ENCODE results near the gene CHKB. TPM values are rescaled to one million over a fixed set of nuclear protein-coding genes. Genes with fewer than 3 reads are reported as not detected.

Gene CHKB
- total RNA-seq, 1 experiment from 2014 or later: 42.1 TPM

- Histone ChIP-seq H3K27me3 (ENCODE audit: control insufficient read depth, insufficient read depth, low read length) (peaks cover 5% of the 10 kb centered on the region), H3K4me3 (ENCODE audit: insufficient read depth, low read depth, low read length) (no peak overlapping the region), H3K36me3 (replicated peaks; ENCODE audit: control insufficient read depth, insufficient read depth, low read length) (no peaks in the 10 kb centered on the region)
- no peak for DNase-seq
Observed at GRCh38 chr22:50587407-50587806, 4.8 kb upstream of the CHKB start.

DNA sequence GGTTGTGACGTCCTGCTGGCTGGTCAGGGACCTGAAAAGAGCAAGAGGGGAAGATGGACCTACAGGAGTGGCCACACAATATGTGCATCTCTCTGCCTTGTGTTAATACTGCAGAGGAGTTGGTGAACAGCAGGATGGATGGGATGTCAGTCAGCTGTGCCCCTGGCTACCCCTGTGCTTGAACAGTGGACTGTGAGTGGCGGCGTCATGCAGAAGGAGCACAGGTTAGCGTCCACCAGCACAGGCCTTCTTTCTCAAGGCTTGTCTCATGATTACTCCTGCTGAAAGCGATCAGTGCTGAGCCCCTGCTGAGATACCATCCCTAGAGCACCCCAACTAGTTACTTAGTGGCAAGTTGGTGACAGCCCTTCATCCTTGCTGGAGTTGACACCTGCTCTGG, 3.8 kb upstream of the CHKB start:
- no peak for DNase-seq
- no peak overlapping the region for H3K4me3 ChIP-seq (ENCODE audit: insufficient read depth, low read depth, low read length)

DNA sequence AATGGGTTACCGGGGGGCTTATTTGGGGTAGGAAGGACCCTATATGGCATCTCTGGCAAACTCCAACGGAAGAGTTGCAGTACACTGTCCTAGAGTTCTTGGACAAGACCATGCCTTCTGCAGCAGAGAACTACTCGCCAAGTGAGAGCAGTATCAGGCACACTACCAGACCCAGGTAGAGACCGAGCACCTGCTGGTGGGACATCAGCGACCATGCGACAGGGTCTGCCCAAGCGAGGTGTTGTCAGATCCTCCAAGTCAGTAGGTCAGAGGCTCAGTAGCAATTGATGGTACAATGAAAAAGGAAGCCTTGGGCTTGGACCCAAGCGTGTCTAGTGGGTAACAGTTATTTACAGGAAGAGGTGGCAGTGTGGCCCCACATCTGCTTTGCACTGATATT, 3.1 kb upstream of the CHKB start:
- Histone ChIP-seq H3K4me3 (ENCODE audit: insufficient read depth, low read depth, low read length) (no peak overlapping the region), H3K36me3 (replicated peaks; ENCODE audit: control insufficient read depth, insufficient read depth, low read length) (no peaks in the 10 kb centered on the region), H3K27me3 (ENCODE audit: control insufficient read depth, insufficient read depth, low read length) (peaks cover 5% of the 10 kb centered on the region)
- no peak for DNase-seq

More for the DNA sequence above, 3.8 kb upstream of the CHKB start:
- H3K36me3 ChIP-seq (replicated peaks; ENCODE audit: control insufficient read depth, insufficient read depth, low read length): no peaks in the 10 kb centered on the region
- H3K27me3 ChIP-seq (ENCODE audit: control insufficient read depth, insufficient read depth, low read length): peaks cover 5% of the 10 kb centered on the region

- no peak for DNase-seq
- Histone ChIP-seq H3K27me3 (ENCODE audit: control insufficient read depth, insufficient read depth, low read length) (peaks cover 5% of the 10 kb centered on the region), H3K36me3 (replicated peaks; ENCODE audit: control insufficient read depth, insufficient read depth, low read length) (peaks cover 3% of the 10 kb centered on the region; the same call in 1 of the 2 replicates), H3K4me3 (ENCODE audit: insufficient read depth, low read depth, low read length) (no peak overlapping the region)
Observed at GRCh38 chr22:50585238-50585637, 2.6 kb upstream of the CHKB start.

DNA sequence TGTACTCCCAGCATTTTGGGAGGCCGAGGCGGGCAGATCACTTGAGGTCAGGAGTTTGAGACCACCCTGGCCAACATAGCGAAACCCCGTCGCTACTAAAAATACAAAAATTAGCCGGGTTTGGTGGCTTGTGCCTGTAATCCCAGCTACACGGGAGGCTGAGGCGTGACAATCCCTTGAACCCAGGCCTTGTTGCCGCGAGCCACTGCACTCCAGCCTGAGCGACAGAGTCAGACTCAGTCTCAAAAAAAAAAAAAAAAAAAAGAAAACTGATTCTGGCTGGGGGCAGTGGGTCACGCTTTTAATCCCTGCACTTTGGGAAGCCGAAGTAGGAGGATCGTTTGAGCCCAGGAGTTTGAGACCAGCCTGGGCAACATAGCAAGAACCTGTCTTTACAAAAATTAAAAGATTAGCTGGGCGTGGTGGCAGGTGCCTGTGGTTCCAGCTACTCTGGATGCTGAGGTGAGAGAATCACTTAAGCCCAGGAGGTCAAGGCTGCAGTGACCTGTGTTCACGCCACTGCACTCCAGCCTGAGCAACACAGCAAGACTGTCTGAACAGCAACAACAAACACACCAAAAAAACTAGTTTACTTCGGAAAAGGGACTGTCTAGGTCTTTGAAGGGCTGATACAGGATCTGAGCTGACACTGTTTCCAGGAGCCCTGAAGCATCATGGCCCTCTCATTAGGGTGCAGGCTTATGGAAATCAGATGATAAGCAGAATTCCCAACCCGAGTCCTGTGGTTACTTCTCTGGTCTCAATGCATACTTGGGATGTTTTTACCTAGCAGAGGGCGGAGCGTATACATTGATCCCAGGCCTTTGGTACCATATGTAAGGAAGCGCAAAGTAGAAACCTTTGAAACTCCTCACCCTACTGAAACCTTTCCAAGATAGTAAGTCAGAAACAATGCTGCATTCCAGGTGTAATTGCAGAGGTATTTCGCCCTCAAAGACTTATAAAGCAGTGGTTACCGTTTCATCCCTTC, 1.8 kb upstream of the CHKB start:
- peaks cover 5% of the 10 kb centered on the region for H3K27me3 ChIP-seq (ENCODE audit: control insufficient read depth, insufficient read depth, low read length)
- H3K36me3 ChIP-seq (replicated peaks; ENCODE audit: control insufficient read depth, insufficient read depth, low read length): peaks cover 4% of the 10 kb centered on the region; the same call in 1 of the 2 replicates
- no peak overlapping the region for H3K4me3 ChIP-seq (ENCODE audit: insufficient read depth, low read depth, low read length)
- DNase-seq: no peak

DNA sequence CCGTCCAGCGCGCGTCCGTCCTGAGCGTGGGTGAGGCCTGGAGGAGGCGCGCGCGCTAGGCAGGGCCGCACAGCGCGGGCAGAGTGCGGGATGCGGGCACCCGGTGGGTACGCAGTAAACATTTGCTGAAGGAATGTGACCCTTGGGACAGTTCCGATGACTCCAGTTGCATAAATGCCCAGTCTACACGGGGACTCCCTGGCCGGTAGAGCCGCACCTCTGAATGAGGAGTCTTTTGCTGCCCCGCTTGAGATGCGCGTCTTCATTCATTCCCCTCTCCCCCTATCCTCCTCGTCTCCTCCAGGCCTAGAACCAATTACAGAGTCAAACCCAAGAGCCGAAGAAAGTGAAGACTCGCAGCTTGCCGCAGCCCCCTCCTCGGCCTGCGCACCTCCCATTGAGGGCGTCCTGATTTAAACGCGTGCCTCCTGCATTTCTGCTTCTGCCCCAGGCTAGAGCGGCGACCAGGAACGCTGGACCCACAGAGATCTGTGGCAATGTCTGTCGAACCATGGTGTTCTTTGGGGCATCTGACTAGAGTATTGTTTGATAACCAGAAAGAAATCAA, 729 bp upstream of the CHKB start:
- Histone ChIP-seq H3K36me3 (replicated peaks; ENCODE audit: control insufficient read depth, insufficient read depth, low read length) (peaks cover 4% of the 10 kb centered on the region), H3K4me3 (ENCODE audit: insufficient read depth, low read depth, low read length) (peak overlapping the region; percentile 93), H3K27me3 (ENCODE audit: control insufficient read depth, insufficient read depth, low read length) (peaks cover 5% of the 10 kb centered on the region)
- peak; percentile 79 for DNase-seq

DNA sequence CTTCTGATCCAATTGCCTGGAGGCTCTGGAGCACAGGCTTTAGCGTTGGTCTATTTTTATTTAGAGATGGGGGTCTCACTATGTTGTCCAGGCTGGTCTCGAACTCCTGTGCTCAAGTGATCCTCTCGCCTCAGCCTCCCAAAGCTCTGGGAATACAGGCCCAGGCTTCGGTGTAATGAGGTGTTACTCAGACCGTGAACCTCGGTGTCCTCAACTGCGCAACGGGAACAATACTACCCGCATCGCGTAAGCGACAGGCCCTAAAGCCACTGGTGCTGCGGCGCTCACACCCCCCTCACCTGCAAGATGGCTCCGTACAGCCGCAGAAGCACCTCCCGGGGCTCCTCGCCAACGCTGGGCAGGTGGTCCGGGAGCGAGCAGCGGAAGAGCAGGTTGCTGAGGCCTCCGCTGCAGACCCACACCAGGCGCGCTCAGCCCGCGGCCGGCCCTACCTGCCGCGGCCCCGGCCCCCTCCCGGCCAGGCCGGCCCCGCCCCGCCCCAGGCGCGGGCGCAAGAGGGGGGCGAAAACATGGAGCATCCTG, 628 bp downstream of the CHKB start:
- DNase-seq: no peak
- Histone ChIP-seq H3K27me3 (ENCODE audit: control insufficient read depth, insufficient read depth, low read length) (peaks cover 5% of the 10 kb centered on the region), H3K36me3 (replicated peaks; ENCODE audit: control insufficient read depth, insufficient read depth, low read length) (peaks cover 4% of the 10 kb centered on the region), H3K4me3 (ENCODE audit: insufficient read depth, low read depth, low read length) (peak overlapping the region; percentile 93)

DNA sequence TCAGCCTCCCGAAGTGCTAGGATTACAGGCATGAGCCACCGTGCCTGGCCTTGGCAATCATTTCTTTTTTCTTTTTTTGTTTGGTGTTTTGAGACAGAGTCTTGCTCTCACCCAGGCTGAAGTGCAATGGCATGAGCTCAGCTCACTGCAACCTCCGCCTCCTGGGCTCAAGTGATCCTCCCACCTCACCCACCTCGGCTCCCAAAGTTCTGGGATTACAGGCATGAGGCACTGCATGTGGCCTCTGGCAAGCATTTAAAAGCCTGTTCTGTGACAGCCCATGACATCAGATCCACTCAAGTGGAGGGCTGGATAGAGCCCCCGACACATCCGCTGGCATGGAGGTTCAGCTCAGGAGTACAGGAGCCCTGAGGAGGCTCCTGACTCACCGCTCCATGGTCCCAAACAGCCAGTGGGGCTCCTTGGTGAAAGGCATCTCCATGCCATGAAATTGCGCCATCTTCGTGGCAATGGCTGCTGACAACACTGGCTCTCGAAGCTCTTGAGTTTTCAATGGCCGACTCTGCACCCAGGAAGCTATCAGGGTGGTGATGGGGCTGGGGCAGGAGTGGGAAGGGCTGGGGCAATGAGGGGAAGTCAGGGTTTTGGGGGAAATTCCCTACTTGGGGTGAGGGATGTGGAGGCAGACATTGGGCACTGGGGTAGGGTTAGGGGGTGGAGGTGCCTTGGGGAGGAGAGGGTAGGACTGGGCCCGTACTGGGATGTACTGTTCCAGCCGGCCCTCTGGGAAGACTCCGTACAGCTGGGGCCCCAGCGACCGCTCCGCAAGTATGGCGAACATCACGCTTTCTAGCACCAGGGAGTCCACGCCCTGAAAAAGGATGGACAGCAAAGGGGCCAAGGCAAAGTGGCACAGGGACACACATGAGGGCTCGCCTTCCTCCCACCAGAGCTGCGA, 1.4 kb downstream of the CHKB start:
- Histone ChIP-seq H3K36me3 (replicated peaks; ENCODE audit: control insufficient read depth, insufficient read depth, low read length) (peaks cover 4% of the 10 kb centered on the region), H3K4me3 (ENCODE audit: insufficient read depth, low read depth, low read length) (peak overlapping the region; percentile 93), H3K27me3 (ENCODE audit: control insufficient read depth, insufficient read depth, low read length) (peaks cover 3% of the 10 kb centered on the region)
- peak; percentile 37 for DNase-seq

DNA sequence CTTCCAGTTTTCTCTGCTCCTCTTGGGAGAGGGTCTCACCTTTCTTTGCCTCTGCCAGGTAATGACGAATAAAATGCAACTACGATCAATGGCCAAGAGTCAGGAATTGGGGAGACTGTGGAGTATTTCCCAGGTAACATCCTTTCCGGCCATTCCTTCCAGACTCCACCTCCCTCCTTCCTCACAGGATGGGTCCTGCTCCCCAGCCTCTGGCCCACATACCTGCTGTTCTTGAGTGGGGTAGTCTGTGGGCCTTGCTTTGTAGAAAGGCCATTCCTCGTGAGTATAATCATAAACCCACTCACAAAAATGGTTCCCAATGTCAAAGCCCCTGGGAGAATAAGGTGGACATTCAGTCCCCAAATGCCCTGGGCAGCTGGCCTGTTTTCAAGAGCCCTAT, 2.9 kb downstream of the CHKB start:
- Histone ChIP-seq H3K27me3 (ENCODE audit: control insufficient read depth, insufficient read depth, low read length) (peaks cover 3% of the 10 kb centered on the region), H3K36me3 (replicated peaks; ENCODE audit: control insufficient read depth, insufficient read depth, low read length) (peaks cover 4% of the 10 kb centered on the region), H3K4me3 (ENCODE audit: insufficient read depth, low read depth, low read length) (no peak overlapping the region)
- DNase-seq: peak; percentile 10

DNA sequence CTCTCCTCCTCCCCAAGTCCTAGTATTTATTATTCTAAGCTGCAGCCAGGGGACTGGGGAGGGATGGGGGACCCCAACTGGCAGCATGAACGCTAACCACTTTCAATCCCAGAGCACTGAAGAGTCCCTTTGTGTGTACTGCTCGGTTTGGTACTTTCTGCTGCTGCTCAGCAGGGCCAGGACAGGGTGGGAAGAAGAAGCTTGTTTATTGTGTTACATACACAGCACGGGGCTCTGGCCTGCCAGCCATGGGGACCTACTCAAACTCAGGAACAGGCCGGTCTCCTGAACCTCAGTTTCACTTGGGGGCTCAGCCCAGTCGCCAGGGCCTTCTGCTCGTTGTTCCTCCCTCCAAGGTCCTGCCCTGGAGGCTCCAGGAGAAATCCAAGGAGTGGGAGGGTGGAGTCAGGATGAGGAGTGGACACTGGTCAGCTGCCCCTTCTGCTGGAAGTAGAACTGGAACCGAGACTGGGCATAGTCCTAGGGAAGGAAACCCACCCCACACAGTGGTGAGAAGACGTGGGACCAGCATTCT, 3.8 kb downstream of the CHKB start:
- DNase-seq: peak; percentile 21

GRCh38 chr22:50577987-50578775, 4.5 kb downstream of the CHKB start, which contains the start of gene CPT1B:
Gene CPT1B (minus strand): TSS chr22:50578427. CDS start chr22:50577915, 512 bp downstream.
- Histone ChIP-seq H3K27me3 (ENCODE audit: control insufficient read depth, insufficient read depth, low read length) (peaks cover under 1% of the 10 kb centered on the region; the same call in 1 of the 2 replicates), H3K4me3 (ENCODE audit: insufficient read depth, low read depth, low read length) (no peak within 1 kb of the TSS; the same call in 1 of the 2 replicates), H3K36me3 (replicated peaks; ENCODE audit: control insufficient read depth, insufficient read depth, low read length) (peaks cover 4% of the 10 kb centered on the region)
- peak; percentile 68 for DNase-seq

More for the DNA sequence above, 3.8 kb downstream of the CHKB start:
- Histone ChIP-seq H3K4me3 (ENCODE audit: insufficient read depth, low read depth, low read length) (no peak overlapping the region), H3K27me3 (ENCODE audit: control insufficient read depth, insufficient read depth, low read length) (peaks cover 3% of the 10 kb centered on the region), H3K36me3 (replicated peaks; ENCODE audit: control insufficient read depth, insufficient read depth, low read length) (peaks cover 4% of the 10 kb centered on the region)

DNA sequence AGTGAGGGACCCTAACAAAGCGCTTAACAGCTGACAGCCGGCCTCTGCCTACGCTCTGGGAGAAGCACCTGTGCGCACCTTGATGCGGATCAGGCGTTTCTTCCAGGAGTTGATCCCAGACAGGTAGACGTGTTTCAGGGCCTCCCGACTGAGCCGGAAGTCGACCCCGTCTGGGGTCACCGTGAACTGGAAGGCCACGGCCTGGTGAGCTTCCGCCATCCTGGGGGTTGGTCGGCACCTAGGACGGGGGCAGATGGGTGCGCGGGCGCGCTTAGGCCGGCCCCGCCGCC, 5.0 kb downstream of the CHKB start:
- Histone ChIP-seq H3K36me3 (replicated peaks; ENCODE audit: control insufficient read depth, insufficient read depth, low read length) (peaks cover 4% of the 10 kb centered on the region), H3K4me3 (ENCODE audit: insufficient read depth, low read depth, low read length) (no peak overlapping the region; the same call in 1 of the 2 replicates), H3K27me3 (ENCODE audit: control insufficient read depth, insufficient read depth, low read length) (no peaks in the 10 kb centered on the region)
- DNase-seq: no peak
